EH (cell line): ENCODE measurements around the gene PCDHB12.
"Not testable (repeated sequence)": the region's sequence is repeated elsewhere in the genome, so short reads cannot be mapped to it uniquely, and the experiment has no call there.

Experiments
- DNase-seq: peaks from one replicate; pipeline ENCODE4 v3.0.0-alpha.2; 2015; ENCODE audit warnings: low read depth

The PCDHB12 gene

GRCh38 chr5:141208478-141208877 lies at the start of gene PCDHB12:
Gene PCDHB12 (plus strand): TSS chr5:141208719. CDS start chr5:141208908, 189 bp downstream.
- DNase-seq, result peak; percentile 15

- DNase-seq, result peak; percentile 47
Measured at GRCh38 chr5:141172381-141173204, 35.9 kb upstream of the PCDHB12 start, which contains the start of gene PCDHB7. Gene PCDHB7 (plus strand): TSS chr5:141172644. CDS start chr5:141172836, 192 bp downstream.

- not testable (repeated sequence) for DNase-seq
Measured at GRCh38 chr5:141174291-141175104, 34.0 kb upstream of the PCDHB12 start.

GRCh38 chr5:141175933-141176332 lies 32.6 kb upstream of the PCDHB12 start:
- DNase-seq, result no peak

- peak; percentile 6 for DNase-seq
Measured at GRCh38 chr5:141177577-141178191, 30.8 kb upstream of the PCDHB12 start, which contains the start of gene PCDHB8. Gene PCDHB8 (plus strand): TSS chr5:141177790. CDS start chr5:141178035, 245 bp downstream.

- not testable (repeated sequence) for DNase-seq
Measured at GRCh38 chr5:141179371-141179770, 29.1 kb upstream of the PCDHB12 start.

- DNase-seq, result not testable (repeated sequence)
Measured at GRCh38 chr5:141179876-141180275, 28.6 kb upstream of the PCDHB12 start.

- no peak for DNase-seq
Measured at GRCh38 chr5:141180313-141180712, 28.2 kb upstream of the PCDHB12 start.

GRCh38 chr5:141182248-141182647 lies 26.3 kb upstream of the PCDHB12 start, which contains the start of gene PCDHB16:
Gene PCDHB16 (plus strand): TSS chr5:141182387. CDS start chr5:141182560, 173 bp downstream.
- DNase-seq, result peak; percentile 46

GRCh38 chr5:141184117-141184855 lies 24.2 kb upstream of the PCDHB12 start:
- DNase-seq, result not testable (repeated sequence)

- DNase-seq, result peak; percentile 46
Measured at GRCh38 chr5:141186897-141187512, 21.5 kb upstream of the PCDHB12 start, which contains the start of gene PCDHB9. Gene PCDHB9 (plus strand): TSS chr5:141187161. CDS start chr5:141187319, 158 bp downstream.

GRCh38 chr5:141188682-141189081 lies 19.8 kb upstream of the PCDHB12 start:
- DNase-seq, result not testable (repeated sequence)

- not testable (repeated sequence) for DNase-seq
Measured at GRCh38 chr5:141189131-141189530, 19.4 kb upstream of the PCDHB12 start.

GRCh38 chr5:141192110-141192725 lies 16.3 kb upstream of the PCDHB12 start, which contains the start of gene PCDHB10:
Gene PCDHB10 (plus strand): TSS chr5:141192353. CDS start chr5:141192553, 200 bp downstream.
- DNase-seq, result peak; percentile 32

- not testable (repeated sequence) for DNase-seq
Measured at GRCh38 chr5:141194332-141194731, 14.2 kb upstream of the PCDHB12 start.

GRCh38 chr5:141196363-141196762 lies 12.2 kb upstream of the PCDHB12 start:
- no peak for DNase-seq

GRCh38 chr5:141199359-141200235 lies 8.9 kb upstream of the PCDHB12 start, which contains the start of gene PCDHB11:
Gene PCDHB11 (plus strand): TSS chr5:141199627. CDS start chr5:141199775, 148 bp downstream.
- DNase-seq, result no peak

- DNase-seq, result not testable (repeated sequence)
Measured at GRCh38 chr5:141201126-141201525, 7.4 kb upstream of the PCDHB12 start.

GRCh38 chr5:141201646-141202045 lies 6.9 kb upstream of the PCDHB12 start:
- not testable (repeated sequence) for DNase-seq
